ENCODE results near the gene VPS4A. TPM values are rescaled to one million over a fixed set of nuclear protein-coding genes. Genes with fewer than 3 reads are reported as not detected.

Gene VPS4A
- total RNA-seq, 1 donor from 2014 or later = 38.9 TPM

DNA sequence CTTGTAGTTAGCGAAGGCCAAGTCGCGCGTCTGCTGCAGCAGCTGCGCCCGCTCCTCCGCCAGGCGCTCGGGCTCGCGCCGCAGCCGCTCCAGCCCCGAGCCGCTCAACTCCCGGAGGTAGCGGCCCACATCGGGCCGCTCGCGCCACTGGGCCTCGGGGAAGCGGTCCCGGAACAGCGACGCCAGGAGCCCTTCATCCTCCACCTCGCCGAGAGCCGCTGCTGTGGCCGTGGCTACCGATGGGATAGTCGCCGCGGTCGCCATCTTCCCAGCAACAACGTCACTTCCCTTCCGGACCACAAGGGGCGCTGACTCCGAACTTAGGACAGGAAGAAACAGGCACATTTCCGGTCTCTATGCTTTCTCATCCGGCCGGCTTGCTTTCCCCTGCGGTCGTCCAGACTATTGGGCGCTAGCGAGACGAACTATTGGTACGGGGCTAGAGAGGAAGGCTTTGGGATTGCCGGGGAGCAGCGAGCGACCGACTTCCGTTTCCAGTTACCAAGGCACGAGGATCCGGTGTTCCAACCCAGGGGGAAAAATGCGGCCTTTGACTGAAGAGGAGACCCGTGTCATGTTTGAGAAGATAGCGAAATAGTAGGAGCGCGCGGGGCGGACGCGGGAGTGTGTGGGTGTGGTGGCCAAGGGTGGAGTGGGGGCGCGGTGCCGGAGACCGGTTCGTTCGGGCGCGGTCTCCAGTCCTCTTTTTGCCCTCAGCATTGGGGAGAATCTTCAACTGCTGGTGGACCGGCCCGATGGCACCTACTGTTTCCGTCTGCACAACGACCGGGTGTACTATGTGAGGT lies 28.3 kb downstream of the VPS4A start, which contains the start of the genes COG8 and NIP7:
COG8 (minus strand) TSS at position 276 of the 806 bp plus-strand sequence; CDS start at position 264, 12 bp downstream.
NIP7 (plus strand) TSS at position 484 of the 806 bp plus-strand sequence; CDS start at position 542, 58 bp downstream.
- Mint-ChIP-seq H3K4me3 (ENCODE audit: unreplicated experiment) (peak within 1 kb of the TSS; percentile 100), H3K27ac (ENCODE audit: unreplicated experiment) (peak within 1 kb of the TSS; percentile 95), H3K36me3 (ENCODE audit: unreplicated experiment) (no peaks in the 10 kb centered on the region), H3K9me3 (ENCODE audit: unreplicated experiment) (peaks cover 4% of the 10 kb centered on the region), H3K27me3 (ENCODE audit: unreplicated experiment) (peaks cover 1% of the 10 kb centered on the region), H3K4me1 (ENCODE audit: low read depth, unreplicated experiment) (peaks cover 5% of the 10 kb centered on the region)
- peak; percentile 94 for DNase-seq
- TF ChIP-seq, protein P1, sequence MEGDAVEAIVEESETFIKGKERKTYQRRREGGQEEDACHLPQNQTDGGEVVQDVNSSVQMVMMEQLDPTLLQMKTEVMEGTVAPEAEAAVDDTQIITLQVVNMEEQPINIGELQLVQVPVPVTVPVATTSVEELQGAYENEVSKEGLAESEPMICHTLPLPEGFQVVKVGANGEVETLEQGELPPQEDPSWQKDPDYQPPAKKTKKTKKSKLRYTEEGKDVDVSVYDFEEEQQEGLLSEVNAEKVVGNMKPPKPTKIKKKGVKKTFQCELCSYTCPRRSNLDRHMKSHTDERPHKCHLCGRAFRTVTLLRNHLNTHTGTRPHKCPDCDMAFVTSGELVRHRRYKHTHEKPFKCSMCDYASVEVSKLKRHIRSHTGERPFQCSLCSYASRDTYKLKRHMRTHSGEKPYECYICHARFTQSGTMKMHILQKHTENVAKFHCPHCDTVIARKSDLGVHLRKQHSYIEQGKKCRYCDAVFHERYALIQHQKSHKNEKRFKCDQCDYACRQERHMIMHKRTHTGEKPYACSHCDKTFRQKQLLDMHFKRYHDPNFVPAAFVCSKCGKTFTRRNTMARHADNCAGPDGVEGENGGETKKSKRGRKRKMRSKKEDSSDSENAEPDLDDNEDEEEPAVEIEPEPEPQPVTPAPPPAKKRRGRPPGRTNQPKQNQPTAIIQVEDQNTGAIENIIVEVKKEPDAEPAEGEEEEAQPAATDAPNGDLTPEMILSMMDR (IDR thresholded peaks at IDR 0.05; ENCODE audit: partially characterized antibody, unreplicated experiment) = peak; percentile 98

DNA sequence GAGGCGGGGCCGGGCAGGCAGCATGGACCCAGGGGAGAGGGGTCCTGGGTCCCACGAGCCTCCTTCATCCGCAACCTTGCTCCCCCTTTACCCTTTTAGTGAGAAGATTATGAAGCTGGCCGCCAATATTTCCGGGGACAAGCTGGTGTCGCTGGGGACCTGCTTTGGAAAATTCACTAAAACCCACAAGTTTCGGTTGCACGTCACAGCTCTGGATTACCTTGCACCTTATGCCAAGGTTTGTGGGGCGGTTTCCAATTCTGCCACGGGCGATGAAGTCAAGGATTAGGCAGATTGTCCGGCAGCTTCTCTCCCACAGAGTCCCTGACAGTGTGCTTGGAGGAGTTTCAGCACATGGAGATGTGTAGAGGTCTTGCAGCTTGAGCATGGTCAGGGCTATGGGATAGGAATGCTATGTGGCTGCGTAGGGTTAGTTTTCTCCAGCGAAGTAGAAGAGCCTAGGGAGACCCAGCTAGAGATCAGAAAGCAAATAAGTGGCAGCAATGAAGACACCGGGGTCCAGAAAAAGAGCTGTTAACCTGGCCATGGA lies 29.0 kb downstream of the VPS4A start:
- Mint-ChIP-seq H3K27me3 (ENCODE audit: unreplicated experiment) (peaks cover 3% of the 10 kb centered on the region), H3K27ac (ENCODE audit: unreplicated experiment) (peak overlapping the region; percentile 95), H3K9me3 (ENCODE audit: unreplicated experiment) (peaks cover 4% of the 10 kb centered on the region), H3K36me3 (ENCODE audit: unreplicated experiment) (no peaks in the 10 kb centered on the region), H3K4me3 (ENCODE audit: unreplicated experiment) (peak overlapping the region; percentile 100), H3K4me1 (ENCODE audit: low read depth, unreplicated experiment) (peaks cover 5% of the 10 kb centered on the region)
- no peak for DNase-seq
- TF ChIP-seq, protein P1 (IDR thresholded peaks at IDR 0.05; ENCODE audit: partially characterized antibody, unreplicated experiment) = no peak

DNA sequence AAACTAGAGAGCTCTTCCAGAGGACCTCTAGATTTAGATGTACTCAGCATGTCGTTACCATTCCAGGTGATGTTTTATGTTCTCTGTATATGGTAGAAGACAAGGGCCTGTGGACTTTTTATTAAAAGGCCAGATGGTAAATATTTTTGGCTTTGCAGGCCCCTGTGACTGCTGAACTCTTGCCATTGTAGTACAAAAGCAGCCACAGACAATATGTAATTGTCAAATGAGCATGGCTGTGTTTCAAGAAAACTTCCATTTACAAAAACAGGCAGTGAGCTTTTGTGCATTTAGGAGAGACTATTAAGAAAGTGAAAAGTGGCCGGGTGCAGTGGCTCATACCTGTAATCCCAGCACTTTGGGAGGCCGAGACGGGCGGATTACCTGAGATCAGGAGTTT lies 33.0 kb downstream of the VPS4A start:
- DNase-seq = no peak
- H3K27ac Mint-ChIP-seq (ENCODE audit: unreplicated experiment) = no peak overlapping the region
- TF ChIP-seq, protein P1 (IDR thresholded peaks at IDR 0.05; ENCODE audit: partially characterized antibody, unreplicated experiment) = no peak
- H3K36me3 Mint-ChIP-seq (ENCODE audit: unreplicated experiment) = no peaks in the 10 kb centered on the region
- H3K4me3 Mint-ChIP-seq (ENCODE audit: unreplicated experiment) = no peak overlapping the region
- H3K4me1 Mint-ChIP-seq (ENCODE audit: low read depth, unreplicated experiment) = peaks cover 5% of the 10 kb centered on the region
- peaks cover 4% of the 10 kb centered on the region for H3K9me3 Mint-ChIP-seq (ENCODE audit: unreplicated experiment)
- peaks cover 3% of the 10 kb centered on the region for H3K27me3 Mint-ChIP-seq (ENCODE audit: unreplicated experiment)

DNA sequence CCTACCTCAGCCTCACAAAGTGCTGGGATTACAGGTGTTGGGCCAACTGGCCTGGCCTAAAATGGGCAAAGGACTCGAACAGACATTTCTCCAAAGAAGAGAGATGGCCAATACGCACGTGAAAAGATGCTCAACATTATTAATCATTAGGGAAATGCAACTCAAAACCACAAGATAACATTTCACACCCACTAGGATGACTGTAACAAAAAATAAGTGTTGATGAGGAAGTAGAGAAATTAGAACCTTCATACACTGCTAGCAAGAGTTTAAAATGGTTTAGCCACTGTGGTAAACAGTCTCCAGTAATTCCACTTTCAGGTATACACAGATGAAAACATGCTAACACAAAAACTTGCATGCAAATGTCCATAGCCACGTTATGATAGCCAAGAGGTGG lies 34.8 kb downstream of the VPS4A start:
- H3K27ac Mint-ChIP-seq (ENCODE audit: unreplicated experiment) = no peak overlapping the region
- H3K9me3 Mint-ChIP-seq (ENCODE audit: unreplicated experiment) = no peaks in the 10 kb centered on the region
- TF ChIP-seq, protein P1 (IDR thresholded peaks at IDR 0.05; ENCODE audit: partially characterized antibody, unreplicated experiment) = no peak
- no peak for DNase-seq
- H3K36me3 Mint-ChIP-seq (ENCODE audit: unreplicated experiment) = no peaks in the 10 kb centered on the region
- peaks cover 1% of the 10 kb centered on the region for H3K27me3 Mint-ChIP-seq (ENCODE audit: unreplicated experiment)
- H3K4me1 Mint-ChIP-seq (ENCODE audit: low read depth, unreplicated experiment) = peaks cover 2% of the 10 kb centered on the region
- H3K4me3 Mint-ChIP-seq (ENCODE audit: unreplicated experiment) = no peak overlapping the region

DNA sequence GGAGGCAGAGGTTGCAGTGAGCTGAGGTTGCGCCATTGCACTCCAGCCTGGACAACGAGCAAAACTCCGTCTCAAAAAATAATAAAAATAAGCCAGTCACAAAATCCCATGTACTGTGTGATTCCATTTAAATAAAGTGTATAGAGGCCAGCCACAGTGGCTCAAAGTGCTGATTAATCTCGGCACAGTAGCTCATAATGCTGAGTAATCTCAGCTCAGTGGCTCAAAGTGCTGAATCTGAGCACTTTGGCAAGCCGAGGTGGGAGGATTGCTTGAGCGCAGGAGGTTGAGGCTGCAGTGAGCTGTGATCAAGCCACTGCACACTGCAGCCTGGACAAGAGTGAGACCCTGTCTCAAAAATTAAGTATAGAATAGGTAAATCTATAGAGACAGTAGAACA lies 35.5 kb downstream of the VPS4A start:
- no peak for DNase-seq
- Mint-ChIP-seq H3K4me1 (ENCODE audit: low read depth, unreplicated experiment) (peaks cover 2% of the 10 kb centered on the region), H3K27ac (ENCODE audit: unreplicated experiment) (no peak overlapping the region), H3K4me3 (ENCODE audit: unreplicated experiment) (no peak overlapping the region), H3K9me3 (ENCODE audit: unreplicated experiment) (no peaks in the 10 kb centered on the region), H3K27me3 (ENCODE audit: unreplicated experiment) (peaks cover 1% of the 10 kb centered on the region), H3K36me3 (ENCODE audit: unreplicated experiment) (no peaks in the 10 kb centered on the region)
- TF ChIP-seq, protein P1 (IDR thresholded peaks at IDR 0.05; ENCODE audit: partially characterized antibody, unreplicated experiment) = no peak

Measured in glutamatergic neuron (in vitro differentiated cells).